T-helper 2 cell treated with Interferon-gamma antibody and Interleukin-4, amounts not matched to agents 5 μg/mL and 100 μg/mL, for 36 hours (primary cell): ENCODE results near the gene SMTNL1.
"Not testable (repeated sequence)": the region's sequence is repeated elsewhere in the genome, so short reads cannot be mapped to it uniquely, and the experiment has no call there.

ENCODE experiments used
- DNase-seq: peaks from one replicate; pipeline ENCODE4 v3.0.0; 2021; ENCODE audit warnings: low spot score
- H3K27ac Mint-ChIP-seq: one replicate; pipeline ENCODE4 v1.8.0; 2021; ENCODE audit warnings: mild to moderate bottlenecking, mixed read lengths
- H3K27me3 Mint-ChIP-seq: one replicate; pipeline ENCODE4 v1.8.0; 2021; ENCODE audit warnings: low read depth, mixed read lengths
- H3K36me3 Mint-ChIP-seq: one replicate; pipeline ENCODE4 v1.8.0; 2021; ENCODE audit warnings: low read depth, mixed read lengths
- H3K4me1 Mint-ChIP-seq: one replicate; pipeline ENCODE4 v1.8.0; 2021; ENCODE audit warnings: low read depth, mixed read lengths
- H3K4me3 Mint-ChIP-seq: one replicate; pipeline ENCODE4 v1.8.0; 2022; ENCODE audit warnings: mild to moderate bottlenecking, moderate library complexity, mixed read lengths
- H3K9me3 Mint-ChIP-seq: one replicate; pipeline ENCODE4 v1.8.0; 2021; ENCODE audit warnings: mixed read lengths

Gene SMTNL1

DNA sequence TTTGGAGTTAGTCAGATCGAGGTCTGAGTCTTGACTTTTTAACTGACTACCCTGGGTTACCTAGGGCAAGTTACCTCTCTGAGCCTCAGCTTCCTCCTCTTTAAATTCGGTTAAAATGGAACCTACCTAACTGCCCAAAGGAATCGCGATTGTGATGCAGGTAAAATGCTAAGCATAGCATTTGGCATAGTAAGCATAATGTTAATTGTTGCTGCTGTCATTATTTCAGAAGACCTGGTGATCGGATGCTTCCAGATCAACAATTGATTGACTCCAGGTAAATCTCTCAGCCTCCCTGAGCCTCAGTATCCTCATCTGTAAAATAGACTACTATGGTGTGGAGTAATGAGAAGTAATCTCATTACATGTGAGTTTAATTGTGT lies 21.3 kb upstream of the SMTNL1 start:
- Mint-ChIP-seq H3K9me3 (no peaks in the 10 kb centered on the region), H3K27ac (peak overlapping the region; percentile 89), H3K27me3 (no peaks in the 10 kb centered on the region), H3K36me3 (peaks cover 10% of the 10 kb centered on the region), H3K4me1 (peaks cover 25% of the 10 kb centered on the region), H3K4me3 (peak overlapping the region; percentile 99)
- no peak for DNase-seq

DNA sequence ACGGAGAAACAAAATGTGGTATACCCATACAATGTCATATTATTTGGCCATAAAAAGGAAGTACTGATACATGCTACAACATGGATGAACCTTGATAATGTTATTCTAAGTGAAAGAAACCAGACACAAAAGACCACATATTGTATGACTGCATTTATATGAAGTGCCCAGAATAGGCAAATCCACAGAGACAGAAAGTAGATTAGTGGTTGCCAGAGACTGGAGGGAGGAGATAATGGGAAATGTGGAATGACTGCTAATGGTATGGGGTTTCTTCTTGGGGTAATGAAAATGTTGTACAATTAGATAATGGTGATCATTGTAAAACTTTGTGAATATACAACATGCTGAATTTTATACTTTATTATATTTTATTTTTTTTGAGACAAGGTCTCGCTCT lies 16.3 kb upstream of the SMTNL1 start:
- H3K36me3 Mint-ChIP-seq, result peaks cover 6% of the 10 kb centered on the region
- H3K27ac Mint-ChIP-seq, result no peak overlapping the region
- H3K4me1 Mint-ChIP-seq, result peaks cover 2% of the 10 kb centered on the region
- no peaks in the 10 kb centered on the region for H3K9me3 Mint-ChIP-seq
- H3K27me3 Mint-ChIP-seq, result no peaks in the 10 kb centered on the region
- no peak overlapping the region for H3K4me3 Mint-ChIP-seq
- no peak for DNase-seq

DNA sequence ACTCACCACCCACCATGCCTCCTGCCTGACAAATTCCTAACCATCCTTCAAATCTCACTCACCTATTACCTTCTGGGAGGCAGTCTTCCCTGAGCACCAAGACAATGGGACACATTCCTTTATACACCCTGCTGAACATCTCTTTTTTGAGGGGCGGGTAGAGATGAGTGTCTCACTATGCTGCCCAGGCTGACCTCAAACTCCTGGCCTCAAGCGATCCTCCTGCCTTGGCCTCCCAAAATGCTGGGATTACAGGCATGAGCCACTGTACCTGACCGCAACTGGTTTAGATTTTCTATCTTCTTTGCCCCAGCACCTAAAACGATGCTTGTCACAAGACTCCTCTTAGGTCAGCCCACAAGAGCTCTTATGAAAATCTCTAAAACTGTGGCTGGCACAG lies 14.0 kb upstream of the SMTNL1 start:
- no peak overlapping the region for H3K27ac Mint-ChIP-seq
- peaks cover 12% of the 10 kb centered on the region for H3K36me3 Mint-ChIP-seq
- no peak for DNase-seq
- H3K9me3 Mint-ChIP-seq, result no peaks in the 10 kb centered on the region
- peaks cover 11% of the 10 kb centered on the region for H3K4me1 Mint-ChIP-seq
- H3K27me3 Mint-ChIP-seq, result no peaks in the 10 kb centered on the region
- H3K4me3 Mint-ChIP-seq, result no peak overlapping the region

DNA sequence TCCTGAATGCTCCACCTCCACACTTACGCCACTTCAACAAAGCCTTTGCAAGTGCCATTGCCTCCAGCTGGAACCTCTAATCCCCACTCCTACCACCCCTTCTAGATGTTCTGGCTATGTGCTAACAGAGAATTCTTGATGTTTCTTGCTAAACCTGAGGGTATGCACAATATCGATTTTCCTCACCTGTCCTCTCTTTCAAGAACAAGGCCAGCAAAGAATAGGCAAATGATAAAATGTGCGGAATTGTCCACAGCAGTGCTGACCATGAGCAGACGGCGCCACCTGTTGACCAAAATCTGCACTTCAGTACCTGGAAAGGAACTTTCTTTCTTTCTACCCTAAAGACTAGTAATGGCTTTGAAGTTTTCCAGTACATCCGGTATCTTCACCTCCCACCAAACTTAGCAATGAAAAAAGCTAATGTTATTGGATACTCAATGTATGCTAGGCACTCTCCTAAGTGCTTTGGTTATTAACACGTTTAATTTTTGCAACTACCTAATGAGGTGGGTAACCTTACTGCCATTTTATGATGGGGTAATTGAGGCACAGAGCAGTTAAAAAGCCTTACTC lies 10.3 kb upstream of the SMTNL1 start:
- H3K36me3 Mint-ChIP-seq, result peaks cover 19% of the 10 kb centered on the region
- H3K4me3 Mint-ChIP-seq, result no peak overlapping the region
- peaks cover 30% of the 10 kb centered on the region for H3K4me1 Mint-ChIP-seq
- H3K27ac Mint-ChIP-seq, result no peak overlapping the region
- H3K27me3 Mint-ChIP-seq, result no peaks in the 10 kb centered on the region
- peak; percentile 37 for DNase-seq
- H3K9me3 Mint-ChIP-seq, result no peaks in the 10 kb centered on the region

DNA sequence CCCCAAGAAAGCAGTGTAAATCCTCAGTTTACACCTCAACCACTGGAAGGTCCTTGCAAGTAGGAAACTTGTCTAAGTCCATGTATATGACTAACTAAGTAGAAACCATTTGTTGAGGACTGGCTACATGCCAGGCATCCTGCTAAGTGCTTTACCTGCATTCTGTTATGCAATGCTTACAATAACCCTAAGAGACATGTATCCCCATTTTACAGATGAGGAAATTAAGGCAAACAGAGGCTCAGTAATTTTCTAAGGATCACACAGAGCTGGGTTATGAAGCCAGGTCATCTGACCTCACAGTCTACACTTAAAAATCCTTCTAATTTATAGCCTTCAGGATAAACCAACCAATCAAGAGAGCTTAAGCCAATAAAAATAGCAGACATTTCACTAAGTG lies 8.4 kb upstream of the SMTNL1 start:
- H3K36me3 Mint-ChIP-seq, result peaks cover 21% of the 10 kb centered on the region

DNA sequence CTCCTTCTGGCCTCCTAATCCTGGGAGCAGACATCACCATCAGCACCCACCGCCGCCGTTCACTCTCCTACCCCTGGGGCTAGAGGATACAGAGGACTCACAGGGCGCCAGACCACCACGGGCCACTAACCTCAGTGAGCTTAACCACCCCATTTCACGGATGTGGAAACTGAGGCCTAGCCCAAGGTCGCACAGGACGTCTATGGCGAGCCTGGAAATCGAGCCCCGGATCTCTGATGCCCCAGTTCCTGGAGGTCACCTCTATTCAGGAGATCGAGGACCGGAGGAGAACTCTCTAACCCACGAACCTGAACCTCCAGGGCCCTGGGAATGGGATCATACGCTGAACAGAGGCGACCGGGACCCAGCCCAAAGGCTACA lies 7.2 kb upstream of the SMTNL1 start:
- peaks cover 17% of the 10 kb centered on the region for H3K36me3 Mint-ChIP-seq
- peak overlapping the region; percentile 89 for H3K27ac Mint-ChIP-seq
- H3K4me1 Mint-ChIP-seq, result peaks cover 30% of the 10 kb centered on the region
- no peaks in the 10 kb centered on the region for H3K9me3 Mint-ChIP-seq
- peak overlapping the region; percentile 91 for H3K4me3 Mint-ChIP-seq
- H3K27me3 Mint-ChIP-seq, result no peaks in the 10 kb centered on the region
- peak; percentile 12 for DNase-seq

More for the DNA sequence above, 8.4 kb upstream of the SMTNL1 start:
- Mint-ChIP-seq H3K9me3 (no peaks in the 10 kb centered on the region), H3K27me3 (no peaks in the 10 kb centered on the region), H3K4me1 (peaks cover 30% of the 10 kb centered on the region), H3K27ac (no peak overlapping the region), H3K4me3 (peak overlapping the region; percentile 11)
- no peak for DNase-seq

DNA sequence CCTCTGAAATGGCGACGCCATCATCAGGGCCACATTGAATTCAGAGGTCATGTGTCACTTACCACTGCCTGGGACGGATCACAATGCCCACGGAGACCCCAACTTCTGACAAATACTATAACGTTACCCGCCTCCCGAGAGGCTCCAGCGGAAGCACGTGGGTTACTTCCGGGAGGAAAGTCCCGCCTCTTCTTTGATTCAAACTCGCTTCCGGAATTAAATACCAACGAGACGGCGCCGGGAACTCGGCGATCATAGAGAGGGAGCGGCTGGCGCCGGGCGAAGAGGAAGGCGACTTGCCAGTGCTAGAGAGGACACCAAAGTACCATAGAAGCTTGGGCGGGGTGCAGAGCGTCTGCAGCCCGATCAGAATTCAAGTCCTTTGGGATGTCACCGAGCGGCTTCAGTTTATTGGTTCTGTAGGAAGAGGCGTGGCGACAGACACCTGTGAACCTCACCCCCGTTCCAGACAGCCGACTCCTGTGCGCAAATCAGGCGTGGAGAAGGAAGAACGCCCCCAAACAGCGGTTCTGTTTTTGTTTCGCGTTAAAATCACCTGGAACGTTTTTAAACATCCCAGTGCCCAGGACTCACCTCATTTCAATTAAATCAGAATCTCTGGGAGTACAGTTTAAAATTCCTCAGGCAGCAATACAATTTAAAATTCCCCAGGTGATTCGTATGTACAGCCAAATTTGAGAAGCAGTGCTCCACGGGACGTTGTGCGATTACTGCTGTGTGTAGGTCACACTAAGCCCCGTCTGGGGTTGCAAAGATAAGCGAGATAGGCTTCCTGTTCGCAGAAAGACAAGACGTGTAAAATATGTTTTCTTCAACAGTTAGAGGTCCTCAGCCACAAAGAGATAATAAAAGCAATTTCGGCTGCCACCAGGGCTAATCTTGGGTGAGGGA lies 6.5 kb upstream of the SMTNL1 start, which contains the start of gene TIMM10:
Gene TIMM10 (minus strand): TSS at position 159 of the 912 bp plus-strand sequence. CDS start 565 bp downstream, outside the sequence.
- H3K4me3 Mint-ChIP-seq, result peak within 1 kb of the TSS; percentile 91
- H3K27ac Mint-ChIP-seq, result peak within 1 kb of the TSS; percentile 89
- H3K9me3 Mint-ChIP-seq, result no peaks in the 10 kb centered on the region
- H3K4me1 Mint-ChIP-seq, result peaks cover 30% of the 10 kb centered on the region
- peaks cover 17% of the 10 kb centered on the region for H3K36me3 Mint-ChIP-seq
- no peaks in the 10 kb centered on the region for H3K27me3 Mint-ChIP-seq
- DNase-seq, result peak; percentile 94

DNA sequence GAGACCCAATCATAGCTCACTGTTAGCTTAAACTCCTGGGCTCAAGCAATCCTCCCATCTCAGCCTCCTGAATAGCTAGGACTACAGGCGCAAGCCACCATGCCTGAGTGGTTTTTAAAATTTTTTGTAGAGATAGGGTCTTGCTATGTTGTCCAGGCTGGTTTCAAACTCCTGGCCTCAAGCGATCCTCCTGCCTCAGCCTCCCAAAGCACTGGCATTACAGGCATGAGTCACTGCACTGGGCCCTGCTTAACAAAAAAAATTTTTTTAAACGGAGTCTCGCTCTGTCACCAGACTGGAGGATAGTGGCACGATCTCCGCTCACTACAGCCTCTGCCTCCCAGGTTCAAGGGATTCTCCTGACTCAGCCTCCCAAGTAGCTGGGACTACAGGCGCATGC lies 2.9 kb upstream of the SMTNL1 start:
- DNase-seq, H3K4me3 Mint-ChIP-seq, H3K9me3 Mint-ChIP-seq, H3K36me3 Mint-ChIP-seq, H3K27me3 Mint-ChIP-seq, H3K27ac Mint-ChIP-seq: not testable (repeated sequence)
- peaks cover 16% of the 10 kb centered on the region for H3K4me1 Mint-ChIP-seq

DNA sequence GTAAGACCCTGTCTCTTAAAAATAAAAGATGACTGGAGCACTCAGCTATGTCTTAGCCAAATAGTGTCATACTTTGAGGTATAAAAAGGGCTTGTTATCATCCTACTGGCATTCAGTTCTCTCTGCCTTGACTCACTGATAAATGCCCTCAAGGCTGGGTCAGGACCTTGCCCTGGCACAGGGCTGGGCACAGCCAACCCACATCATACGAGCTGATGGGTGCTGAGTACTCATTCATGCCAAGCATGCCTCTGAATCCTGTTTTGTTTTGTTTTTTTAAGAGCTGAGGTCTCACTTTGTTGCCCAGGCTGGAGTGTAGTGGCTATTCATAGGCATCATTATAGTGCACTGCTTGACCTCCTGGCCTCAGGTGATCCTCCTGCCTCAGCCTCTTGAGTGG lies 1.9 kb downstream of the SMTNL1 start:
- no peaks in the 10 kb centered on the region for H3K4me1 Mint-ChIP-seq
- H3K9me3 Mint-ChIP-seq, result no peaks in the 10 kb centered on the region
- H3K4me3 Mint-ChIP-seq, result no peak overlapping the region
- H3K36me3 Mint-ChIP-seq, result peaks cover 4% of the 10 kb centered on the region
- H3K27ac Mint-ChIP-seq, result no peak overlapping the region
- DNase-seq, result no peak
- no peaks in the 10 kb centered on the region for H3K27me3 Mint-ChIP-seq

DNA sequence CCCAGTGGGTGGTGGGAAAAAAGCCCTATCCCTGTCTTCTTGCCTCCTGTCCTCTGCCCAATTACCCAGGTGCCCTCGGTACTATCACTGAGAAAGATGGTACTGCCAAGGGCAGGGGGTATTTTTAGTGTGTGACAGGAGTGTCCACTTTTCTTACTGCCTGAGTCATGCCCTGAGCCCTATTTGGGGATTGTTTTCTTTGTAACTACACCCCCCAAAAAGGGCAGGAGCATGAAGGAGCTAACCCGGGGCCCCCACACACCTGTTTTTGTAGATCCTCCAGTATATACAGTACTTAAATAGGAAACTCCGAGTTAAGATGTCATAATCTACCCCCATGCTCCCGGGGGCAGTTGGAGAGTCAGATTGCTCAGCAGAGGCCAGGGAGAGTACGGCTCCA lies 3.8 kb downstream of the SMTNL1 start:
- no peaks in the 10 kb centered on the region for H3K27me3 Mint-ChIP-seq

DNA sequence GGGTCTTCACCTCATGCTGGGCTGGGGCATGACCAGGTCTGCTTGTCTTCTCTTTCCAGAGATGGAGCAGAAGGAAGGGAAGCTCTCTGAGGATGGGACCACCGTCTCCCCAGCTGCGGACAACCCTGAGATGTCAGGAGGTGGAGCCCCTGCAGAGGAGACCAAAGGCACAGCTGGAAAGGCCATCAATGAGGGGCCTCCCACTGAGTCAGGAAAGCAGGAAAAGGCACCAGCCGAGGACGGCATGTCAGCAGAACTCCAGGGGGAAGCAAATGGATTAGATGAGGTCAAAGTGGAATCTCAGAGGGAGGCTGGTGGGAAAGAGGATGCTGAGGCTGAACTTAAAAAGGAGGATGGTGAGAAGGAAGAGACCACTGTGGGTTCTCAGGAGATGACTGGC lies 5.2 kb downstream of the SMTNL1 start:
- no peak for DNase-seq
- H3K4me3 Mint-ChIP-seq, result no peak overlapping the region
- H3K27me3 Mint-ChIP-seq, result no peaks in the 10 kb centered on the region
- no peaks in the 10 kb centered on the region for H3K4me1 Mint-ChIP-seq
- peaks cover 9% of the 10 kb centered on the region for H3K36me3 Mint-ChIP-seq
- H3K9me3 Mint-ChIP-seq, result no peaks in the 10 kb centered on the region
- H3K27ac Mint-ChIP-seq, result peak overlapping the region; percentile 4

More for the DNA sequence above, 3.8 kb downstream of the SMTNL1 start:
- no peak overlapping the region for H3K27ac Mint-ChIP-seq
- H3K4me1 Mint-ChIP-seq, result no peaks in the 10 kb centered on the region
- H3K4me3 Mint-ChIP-seq, result no peak overlapping the region
- no peaks in the 10 kb centered on the region for H3K9me3 Mint-ChIP-seq
- DNase-seq, result no peak
- H3K36me3 Mint-ChIP-seq, result peaks cover 4% of the 10 kb centered on the region

DNA sequence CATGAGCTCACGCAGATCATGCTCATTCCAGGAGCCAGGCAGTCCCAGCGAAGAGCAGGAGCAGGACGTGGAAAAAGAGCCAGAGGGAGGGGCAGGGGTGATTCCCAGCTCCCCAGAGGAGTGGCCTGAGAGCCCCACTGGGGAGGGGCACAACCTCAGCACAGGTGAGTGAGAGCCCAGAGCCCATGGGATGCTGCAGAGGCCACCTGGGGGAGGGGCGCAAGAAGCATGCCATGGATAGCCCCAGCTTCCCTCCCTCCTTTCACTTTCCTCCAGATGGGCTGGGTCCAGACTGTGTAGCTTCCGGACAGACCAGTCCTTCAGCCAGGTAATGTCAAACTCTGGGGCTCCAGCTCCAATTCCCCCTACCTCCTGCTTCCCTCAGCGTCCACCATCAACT lies 6.2 kb downstream of the SMTNL1 start:
- Mint-ChIP-seq H3K27ac (no peak overlapping the region), H3K36me3 (peaks cover 17% of the 10 kb centered on the region), H3K9me3 (no peaks in the 10 kb centered on the region), H3K4me1 (peaks cover under 1% of the 10 kb centered on the region), H3K27me3 (no peaks in the 10 kb centered on the region), H3K4me3 (no peak overlapping the region)
- DNase-seq, result no peak

DNA sequence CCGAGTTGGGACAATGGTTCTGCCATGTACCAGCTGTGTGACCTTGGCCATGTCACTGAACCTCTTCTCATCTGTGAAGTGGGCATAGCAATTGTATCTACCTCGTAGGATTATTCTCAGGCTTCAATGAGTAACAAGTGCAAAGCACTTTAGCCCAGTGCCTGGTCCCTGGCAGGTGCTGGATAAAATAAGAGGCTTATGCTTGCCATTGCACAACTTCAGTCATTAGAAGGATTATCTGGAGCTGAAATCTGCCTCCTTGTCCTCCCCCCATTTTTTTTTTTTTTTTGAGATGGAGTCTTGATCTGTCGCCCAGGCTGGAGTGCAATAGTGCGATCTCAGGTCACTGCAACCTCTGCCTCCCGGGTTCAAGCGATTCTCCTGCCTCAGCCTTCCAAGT lies 7.2 kb downstream of the SMTNL1 start:
- Mint-ChIP-seq H3K27ac (no peak overlapping the region), H3K9me3 (no peaks in the 10 kb centered on the region), H3K36me3 (peaks cover 16% of the 10 kb centered on the region), H3K27me3 (no peaks in the 10 kb centered on the region), H3K4me1 (peaks cover 2% of the 10 kb centered on the region), H3K4me3 (no peak overlapping the region)
- no peak for DNase-seq

DNA sequence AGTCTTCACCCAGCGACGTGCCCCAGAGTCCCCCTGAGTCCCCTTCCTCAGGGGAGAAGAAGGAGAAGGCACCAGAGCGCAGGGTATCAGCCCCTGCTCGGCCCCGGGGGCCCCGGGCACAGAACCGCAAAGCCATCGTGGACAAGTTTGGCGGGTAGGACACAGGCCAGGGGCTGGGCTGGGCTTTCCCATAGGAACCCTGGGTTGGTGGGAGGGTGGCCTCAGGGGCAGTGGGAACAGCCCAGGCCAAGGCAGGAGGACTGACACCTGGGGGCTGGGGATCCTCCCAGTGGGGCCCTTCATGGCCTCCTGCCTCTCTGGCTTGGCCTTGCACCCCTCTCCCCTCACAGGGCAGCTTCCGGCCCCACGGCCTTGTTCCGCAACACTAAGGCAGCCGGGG lies 8.5 kb downstream of the SMTNL1 start:
- Mint-ChIP-seq H3K4me3 (no peak overlapping the region), H3K36me3 (peaks cover 25% of the 10 kb centered on the region), H3K27ac (no peak overlapping the region), H3K27me3 (no peaks in the 10 kb centered on the region), H3K9me3 (no peaks in the 10 kb centered on the region), H3K4me1 (peaks cover 2% of the 10 kb centered on the region)
- DNase-seq, result no peak
